Mesendoderm (in vitro differentiated cells): ENCODE measurements around the gene FREM1.

Experiments used
- DNase-seq: peaks from one replicate; pipeline ENCODE4 v3.0.0; 2013
- H2AK5ac ChIP-seq: 2 replicates; pipeline ENCODE4 v1.6.1; 2013; ENCODE audit warnings: low read length, inconsistent platforms
- H2BK120ac ChIP-seq: 2 replicates; pipeline ENCODE4 v1.6.1; 2013; ENCODE audit warnings: low read depth, mild to moderate bottlenecking, low read length, moderate library complexity, mixed read lengths
- H2BK15ac ChIP-seq: replicated peaks from 2 replicates; pipeline ENCODE4 v1.6.1; 2013; ENCODE audit warnings: low read depth, mild to moderate bottlenecking, moderate library complexity
- H2BK5ac ChIP-seq: 2 replicates; pipeline ENCODE4 v1.6.1; 2013; ENCODE audit warnings: low read length, inconsistent platforms
- H3K18ac ChIP-seq: 2 replicates; pipeline ENCODE4 v1.6.1; 2013; ENCODE audit warnings: mild to moderate bottlenecking, low read length, mixed read lengths
- H3K23ac ChIP-seq: one replicate; pipeline ENCODE4 v1.6.1; 2013; ENCODE audit warnings: low read length
- H3K27ac ChIP-seq: 2 replicates; pipeline ENCODE4 v1.5.1; 2013; ENCODE audit warnings: low read depth, mild to moderate bottlenecking, inconsistent platforms, low read length, moderate library complexity
- H3K27me3 ChIP-seq: 2 replicates; pipeline ENCODE4 v1.6.1; 2013; ENCODE audit warnings: low read length, control low read depth, mild to moderate bottlenecking, inconsistent platforms; ENCODE audit not compliant: insufficient read depth, poor library complexity
- H3K36me3 ChIP-seq: 2 replicates; pipeline ENCODE4 v1.6.1; 2013; ENCODE audit warnings: low read length, inconsistent platforms; ENCODE audit not compliant: control insufficient read depth, insufficient read depth
- H3K4ac ChIP-seq: one replicate; pipeline ENCODE4 v1.6.1; 2013; ENCODE audit warnings: low read depth, mild to moderate bottlenecking, low read length, moderate library complexity
- H3K4me1 ChIP-seq: 2 replicates; pipeline ENCODE4 v1.6.1; 2013; ENCODE audit warnings: low read depth, low read length, inconsistent platforms; ENCODE audit not compliant: control insufficient read depth
- H3K4me2 ChIP-seq: 2 replicates; pipeline ENCODE4 v1.6.1; 2013; ENCODE audit warnings: low read length
- H3K4me3 ChIP-seq: 2 replicates; pipeline ENCODE4 v1.5.1; 2013; ENCODE audit warnings: mild to moderate bottlenecking, low read length
- H3K56ac ChIP-seq: one replicate; pipeline ENCODE4 v1.6.1; 2013; ENCODE audit warnings: low read length
- H3K79me1 ChIP-seq: 2 replicates; pipeline ENCODE4 v1.6.1; 2013; ENCODE audit warnings: low read length, inconsistent platforms
- H3K79me2 ChIP-seq: 2 replicates; pipeline ENCODE4 v1.6.1; 2013; ENCODE audit warnings: mild to moderate bottlenecking, low read length; ENCODE audit not compliant: control insufficient read depth, insufficient read depth
- H3K9ac ChIP-seq: 2 replicates; pipeline ENCODE4 v1.6.1; 2013; ENCODE audit warnings: low read length, inconsistent platforms
- H4K5ac ChIP-seq: one replicate; pipeline ENCODE4 v1.6.1; 2013; ENCODE audit warnings: low read length
- H4K8ac ChIP-seq: one replicate; pipeline ENCODE4 v1.6.1; 2013; ENCODE audit warnings: low read depth, mild to moderate bottlenecking, control low read depth, low read length, moderate library complexity
- WGBS: extraction: QIAGEN DNeasy Blood & Tissue Kit; methylation state at CpG from one replicate; pipeline ENCODE4 v1.1.7; 2013; ENCODE audit warnings: low lambda C conversion rate, missing lambda C conversion rate; ENCODE audit not compliant: insufficient coverage; ENCODE audit errors: extremely low coverage; 5-methylcytosine and 5-hydroxymethylcytosine counted together

The FREM1 gene

DNA sequence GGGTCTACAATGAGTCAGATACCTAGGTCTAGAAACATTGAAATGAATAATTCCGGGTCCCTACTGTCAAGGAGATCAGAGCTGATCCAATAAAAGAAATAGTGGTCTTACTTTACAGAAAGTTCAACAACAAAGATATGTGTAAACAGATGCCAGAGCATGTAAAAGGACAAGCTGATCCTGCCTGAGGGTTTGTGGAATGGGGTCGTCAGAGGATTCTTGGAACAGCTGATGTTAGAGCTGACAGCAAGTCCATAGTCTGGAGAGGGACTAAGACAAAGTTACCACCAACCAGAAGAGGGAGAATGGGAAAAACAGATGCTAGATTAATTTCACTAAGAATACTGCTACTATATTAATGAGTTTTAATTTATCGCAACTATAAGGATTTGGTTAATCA, 71.5 kb downstream of the FREM1 start:
- no peak overlapping the region for H3K9ac ChIP-seq
- no peak overlapping the region for H2BK5ac ChIP-seq
- no CpG with 5 or more reads among the region's 3 CpGs for WGBS
- no peak overlapping the region for H3K4me3 ChIP-seq
- H2AK5ac ChIP-seq, result no peak overlapping the region
- no peaks in the 10 kb centered on the region for H3K79me2 ChIP-seq
- DNase-seq, result no peak
- H2BK15ac ChIP-seq, result no peak overlapping the region
- no peak overlapping the region for H3K4ac ChIP-seq
- H3K4me2 ChIP-seq, result no peak overlapping the region
- no peaks in the 10 kb centered on the region for H3K4me1 ChIP-seq
- no peaks in the 10 kb centered on the region for H3K27me3 ChIP-seq
- no peaks in the 10 kb centered on the region for H3K79me1 ChIP-seq
- no peak overlapping the region for H3K18ac ChIP-seq
- no peak overlapping the region for H3K27ac ChIP-seq
- H3K56ac ChIP-seq, result no peak overlapping the region
- no peaks in the 10 kb centered on the region for H3K36me3 ChIP-seq
- H2BK120ac ChIP-seq, result no peak overlapping the region
- no peak overlapping the region for H4K8ac ChIP-seq
- H3K23ac ChIP-seq, result no peak overlapping the region
- H4K5ac ChIP-seq, result no peak overlapping the region

GRCh38 chr9:14836885-14837284, 73.3 kb downstream of the FREM1 start:
- Histone ChIP-seq H3K9ac (no peak overlapping the region), H3K23ac (no peak overlapping the region), H3K4me3 (no peak overlapping the region), H3K79me1 (no peaks in the 10 kb centered on the region), H2AK5ac (no peak overlapping the region), H3K27ac (no peak overlapping the region), H2BK120ac (no peak overlapping the region), H2BK5ac (no peak overlapping the region), H4K5ac (no peak overlapping the region), H3K4ac (no peak overlapping the region), H3K27me3 (no peaks in the 10 kb centered on the region), H3K36me3 (no peaks in the 10 kb centered on the region), H3K79me2 (no peaks in the 10 kb centered on the region), H2BK15ac (no peak overlapping the region), H4K8ac (no peak overlapping the region), H3K56ac (no peak overlapping the region), H3K4me1 (no peaks in the 10 kb centered on the region), H3K4me2 (no peak overlapping the region), H3K18ac (no peak overlapping the region)
- DNase-seq, result no peak
- WGBS, result no CpG with 5 or more reads among the region's 7 CpGs

- Histone ChIP-seq H3K18ac (no peak overlapping the region), H2BK15ac (no peak overlapping the region), H3K23ac (no peak overlapping the region), H4K8ac (no peak overlapping the region), H3K56ac (no peak overlapping the region), H4K5ac (no peak overlapping the region), H3K4me2 (no peak overlapping the region), H2BK5ac (no peak overlapping the region), H3K27ac (no peak overlapping the region), H3K4me3 (no peak overlapping the region), H3K4ac (no peak overlapping the region), H3K9ac (no peak overlapping the region), H3K4me1 (no peaks in the 10 kb centered on the region), H3K36me3 (no peaks in the 10 kb centered on the region), H3K27me3 (no peaks in the 10 kb centered on the region), H2BK120ac (no peak overlapping the region), H3K79me2 (no peaks in the 10 kb centered on the region), H3K79me1 (no peaks in the 10 kb centered on the region), H2AK5ac (no peak overlapping the region)
- WGBS, result no CpG with 5 or more reads among the region's 14 CpGs
- DNase-seq, result no peak
Observed at GRCh38 chr9:14831661-14832060, 78.6 kb downstream of the FREM1 start.

- Histone ChIP-seq H3K27me3 (no peaks in the 10 kb centered on the region), H4K5ac (no peak overlapping the region), H3K56ac (no peak overlapping the region), H3K4me3 (no peak overlapping the region), H3K18ac (no peak overlapping the region), H3K79me2 (no peaks in the 10 kb centered on the region), H3K79me1 (no peaks in the 10 kb centered on the region), H3K9ac (no peak overlapping the region), H2BK5ac (no peak overlapping the region), H2BK120ac (no peak overlapping the region), H3K4ac (no peak overlapping the region), H3K23ac (no peak overlapping the region), H3K4me2 (no peak overlapping the region), H3K36me3 (no peaks in the 10 kb centered on the region), H2BK15ac (no peak overlapping the region), H4K8ac (no peak overlapping the region), H3K4me1 (no peaks in the 10 kb centered on the region), H3K27ac (no peak overlapping the region), H2AK5ac (no peak overlapping the region)
- WGBS, result no CpG with 5 or more reads among the region's 6 CpGs
- DNase-seq, result no peak
Observed at GRCh38 chr9:14831074-14831473, 79.2 kb downstream of the FREM1 start.

- no peaks in the 10 kb centered on the region for H3K36me3 ChIP-seq
- H4K8ac ChIP-seq, result no peak overlapping the region
- no peak overlapping the region for H2BK15ac ChIP-seq
- no peak overlapping the region for H3K4me2 ChIP-seq
- WGBS, result no CpG with 5 or more reads among the region's 1 CpG
- H3K27ac ChIP-seq, result no peak overlapping the region
- no peak for DNase-seq
- no peak overlapping the region for H3K56ac ChIP-seq
- no peak overlapping the region for H3K23ac ChIP-seq
- H3K4me3 ChIP-seq, result no peak overlapping the region
- H3K79me1 ChIP-seq, result no peaks in the 10 kb centered on the region
- H2AK5ac ChIP-seq, result no peak overlapping the region
- H3K9ac ChIP-seq, result no peak overlapping the region
- no peak overlapping the region for H3K4ac ChIP-seq
- no peak overlapping the region for H4K5ac ChIP-seq
- H2BK5ac ChIP-seq, result no peak overlapping the region
- no peak overlapping the region for H2BK120ac ChIP-seq
- H3K4me1 ChIP-seq, result no peaks in the 10 kb centered on the region
- no peaks in the 10 kb centered on the region for H3K79me2 ChIP-seq
- H3K18ac ChIP-seq, result no peak overlapping the region
- no peaks in the 10 kb centered on the region for H3K27me3 ChIP-seq
Observed at GRCh38 chr9:14830057-14830456, 80.2 kb downstream of the FREM1 start.

GRCh38 chr9:14829204-14829603, 81.0 kb downstream of the FREM1 start:
- Histone ChIP-seq H3K27ac (no peak overlapping the region), H3K4me1 (no peaks in the 10 kb centered on the region), H3K79me1 (no peaks in the 10 kb centered on the region), H3K18ac (no peak overlapping the region), H2BK120ac (no peak overlapping the region), H3K23ac (no peak overlapping the region), H3K4me2 (no peak overlapping the region), H3K4ac (no peak overlapping the region), H4K5ac (no peak overlapping the region), H2BK15ac (no peak overlapping the region), H3K27me3 (no peaks in the 10 kb centered on the region), H4K8ac (no peak overlapping the region), H3K4me3 (no peak overlapping the region), H2AK5ac (no peak overlapping the region), H3K9ac (no peak overlapping the region), H3K36me3 (no peaks in the 10 kb centered on the region), H2BK5ac (no peak overlapping the region), H3K79me2 (no peaks in the 10 kb centered on the region), H3K56ac (no peak overlapping the region)
- no peak for DNase-seq
